Epithelial cell of esophagus (primary cell): ENCODE measurements around the gene CDK3.
A peak's percentile ranks its signal among the peaks of the same experiment; 100 is the strongest.

Experiments
- DNase-seq: peaks from one replicate; pipeline ENCODE4 v3.0.0; 2010; ENCODE audit warnings: low read depth
- H3K4me3 ChIP-seq: 2 replicates; pipeline ENCODE4 v1.5.1; 2011; ENCODE audit warnings: mild to moderate bottlenecking, low read length, control low read depth
- TF ChIP-seq, protein P1 (sequence below): IDR thresholded peaks from 2 replicates; pipeline ENCODE4 v1.5.1; 2011; ENCODE audit warnings: low read depth, mild to moderate bottlenecking, low read length, control low read depth, inconsistent platforms; ENCODE audit not compliant: insufficient read depth; ENCODE audit errors: missing control alignments

The CDK3 gene

DNA sequence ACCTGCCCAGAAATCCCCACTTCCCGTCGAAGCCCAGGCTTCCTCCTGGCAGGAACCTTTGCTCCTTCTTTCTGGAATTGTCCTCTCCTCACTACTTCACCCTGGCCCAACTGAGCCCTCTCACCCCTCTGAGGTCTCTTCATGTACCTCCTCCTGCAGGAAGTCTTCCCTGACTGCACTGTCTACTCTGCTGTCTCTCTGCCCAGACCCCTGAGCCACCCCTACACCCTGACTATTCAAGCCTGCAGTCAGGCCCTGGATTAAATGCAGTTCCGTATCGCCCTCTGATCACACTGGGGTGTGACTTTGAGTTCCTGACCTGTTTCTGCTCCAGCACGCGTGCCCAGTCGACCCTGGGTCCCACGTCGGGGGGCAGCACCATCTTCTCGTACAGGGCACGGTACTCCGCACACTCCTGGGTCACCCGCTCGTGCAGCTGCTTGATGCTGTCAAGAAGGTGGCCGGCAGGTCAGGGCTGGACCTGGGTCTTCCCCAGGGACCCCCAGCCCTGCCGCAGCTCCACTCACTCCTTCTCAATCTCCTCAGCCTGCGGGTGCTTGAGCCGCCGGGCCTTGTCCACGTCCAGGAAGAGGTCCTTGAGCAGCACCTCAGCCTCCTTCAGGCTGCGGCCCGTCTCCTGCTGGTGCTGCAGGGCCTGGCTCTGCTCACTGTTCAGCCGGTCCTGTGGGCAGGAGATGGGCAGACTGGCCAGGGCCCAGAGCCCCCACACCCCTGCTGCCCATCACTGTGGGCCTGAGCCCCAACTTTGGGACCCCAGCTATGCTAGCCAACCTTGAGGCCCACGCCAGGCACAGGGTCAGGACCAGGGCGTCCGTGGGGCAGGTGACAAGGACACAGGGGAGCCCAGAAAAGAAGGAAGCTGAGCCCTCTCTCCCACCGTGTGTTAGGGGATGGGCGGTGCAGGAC is 22.6 kb downstream of the CDK3 start:
- no peak overlapping the region for H3K4me3 ChIP-seq
- no peak for DNase-seq
- TF ChIP-seq, protein P1, sequence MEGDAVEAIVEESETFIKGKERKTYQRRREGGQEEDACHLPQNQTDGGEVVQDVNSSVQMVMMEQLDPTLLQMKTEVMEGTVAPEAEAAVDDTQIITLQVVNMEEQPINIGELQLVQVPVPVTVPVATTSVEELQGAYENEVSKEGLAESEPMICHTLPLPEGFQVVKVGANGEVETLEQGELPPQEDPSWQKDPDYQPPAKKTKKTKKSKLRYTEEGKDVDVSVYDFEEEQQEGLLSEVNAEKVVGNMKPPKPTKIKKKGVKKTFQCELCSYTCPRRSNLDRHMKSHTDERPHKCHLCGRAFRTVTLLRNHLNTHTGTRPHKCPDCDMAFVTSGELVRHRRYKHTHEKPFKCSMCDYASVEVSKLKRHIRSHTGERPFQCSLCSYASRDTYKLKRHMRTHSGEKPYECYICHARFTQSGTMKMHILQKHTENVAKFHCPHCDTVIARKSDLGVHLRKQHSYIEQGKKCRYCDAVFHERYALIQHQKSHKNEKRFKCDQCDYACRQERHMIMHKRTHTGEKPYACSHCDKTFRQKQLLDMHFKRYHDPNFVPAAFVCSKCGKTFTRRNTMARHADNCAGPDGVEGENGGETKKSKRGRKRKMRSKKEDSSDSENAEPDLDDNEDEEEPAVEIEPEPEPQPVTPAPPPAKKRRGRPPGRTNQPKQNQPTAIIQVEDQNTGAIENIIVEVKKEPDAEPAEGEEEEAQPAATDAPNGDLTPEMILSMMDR = no peak

DNA sequence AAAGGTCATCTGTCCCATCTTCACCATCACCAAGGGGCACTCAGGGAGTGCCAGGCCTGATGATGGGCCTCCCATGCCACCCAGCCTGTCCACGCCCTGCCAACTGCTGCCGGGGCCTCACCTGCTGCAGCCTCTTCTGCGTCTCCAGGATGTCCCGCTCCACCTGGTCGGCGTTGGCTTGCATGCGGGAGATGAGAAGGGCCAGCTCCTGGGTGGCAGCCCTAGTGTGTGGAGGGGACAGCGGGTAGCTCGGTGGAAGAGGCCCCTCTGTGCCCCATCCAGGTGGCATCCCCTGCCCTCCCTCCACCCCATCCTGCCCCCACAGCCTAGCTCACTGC is 23.2 kb downstream of the CDK3 start:
- TF ChIP-seq, protein P1 = no peak
- H3K4me3 ChIP-seq = no peak overlapping the region
- DNase-seq = no peak

DNA sequence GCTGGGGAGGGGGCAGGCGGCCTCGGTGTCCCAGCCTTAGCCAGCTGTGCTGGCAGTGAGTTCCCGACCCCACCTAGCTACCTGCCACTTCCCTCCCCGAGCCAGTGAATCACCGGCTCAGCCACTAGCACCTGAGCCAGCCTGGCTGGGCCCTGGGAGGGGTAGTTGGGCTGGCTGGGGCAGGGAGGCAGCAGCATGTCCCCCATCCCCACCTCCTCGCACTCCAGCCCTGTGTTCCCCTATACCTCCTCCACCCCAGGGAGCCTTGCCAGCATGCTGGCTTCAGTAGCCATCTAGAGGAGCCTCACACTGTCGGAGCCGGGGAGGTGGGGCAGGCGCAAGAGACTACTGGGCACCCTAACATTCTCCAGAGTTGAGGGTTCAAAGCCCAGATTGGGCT is 23.7 kb downstream of the CDK3 start:
- DNase-seq = peak; percentile 28
- TF ChIP-seq, protein P1 = no peak

DNA sequence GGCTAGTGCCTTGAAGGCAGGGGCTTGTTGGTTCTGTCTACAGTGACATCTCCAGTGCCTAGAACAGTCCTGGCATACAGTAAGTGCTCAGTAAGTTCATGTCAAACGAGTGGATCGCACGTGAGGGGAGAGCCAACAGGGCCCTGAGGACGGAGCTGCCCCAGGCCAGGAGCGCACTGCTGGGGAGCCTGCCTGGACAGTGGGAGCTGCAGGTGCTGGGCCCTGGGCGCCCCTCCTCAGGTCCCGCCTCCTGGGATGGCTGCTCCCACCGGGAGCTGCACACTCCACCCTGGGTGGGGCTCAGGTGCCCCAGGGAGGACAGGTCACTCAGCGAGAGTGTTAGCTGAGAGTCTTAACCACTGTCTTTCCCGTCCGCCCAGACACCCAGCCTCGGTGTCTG is 24.6 kb downstream of the CDK3 start:
- H3K4me3 ChIP-seq = peak overlapping the region; percentile 73
- TF ChIP-seq, protein P1 = no peak
- no peak for DNase-seq

More for the DNA sequence above, 23.7 kb downstream of the CDK3 start:
- H3K4me3 ChIP-seq = no peak overlapping the region

DNA sequence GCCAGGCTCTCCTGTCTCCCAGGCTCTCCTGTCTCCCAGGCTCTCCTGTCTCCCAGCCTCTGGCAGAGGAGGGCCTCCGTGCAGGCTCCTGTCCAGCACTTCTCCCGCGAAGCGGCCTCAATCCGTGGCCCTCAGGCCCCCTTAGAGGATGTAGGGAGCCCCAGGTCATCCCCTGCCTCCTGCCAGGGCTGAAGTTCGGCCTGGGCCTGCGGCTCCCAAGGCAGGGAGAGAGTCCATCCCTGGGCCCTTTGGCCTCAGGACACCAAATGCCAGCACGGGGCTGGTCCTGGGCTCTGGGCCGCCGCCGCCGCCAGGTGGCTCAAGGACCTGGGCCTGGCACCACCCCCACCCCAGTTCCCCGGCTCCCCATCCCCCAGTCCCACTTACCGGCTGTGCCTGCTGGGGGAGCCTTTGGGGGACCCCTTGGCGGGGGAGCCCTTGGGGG is 26.1 kb downstream of the CDK3 start:
- peak; percentile 24 for DNase-seq
- TF ChIP-seq, protein P1 = no peak
- peak overlapping the region; percentile 73 for H3K4me3 ChIP-seq

DNA sequence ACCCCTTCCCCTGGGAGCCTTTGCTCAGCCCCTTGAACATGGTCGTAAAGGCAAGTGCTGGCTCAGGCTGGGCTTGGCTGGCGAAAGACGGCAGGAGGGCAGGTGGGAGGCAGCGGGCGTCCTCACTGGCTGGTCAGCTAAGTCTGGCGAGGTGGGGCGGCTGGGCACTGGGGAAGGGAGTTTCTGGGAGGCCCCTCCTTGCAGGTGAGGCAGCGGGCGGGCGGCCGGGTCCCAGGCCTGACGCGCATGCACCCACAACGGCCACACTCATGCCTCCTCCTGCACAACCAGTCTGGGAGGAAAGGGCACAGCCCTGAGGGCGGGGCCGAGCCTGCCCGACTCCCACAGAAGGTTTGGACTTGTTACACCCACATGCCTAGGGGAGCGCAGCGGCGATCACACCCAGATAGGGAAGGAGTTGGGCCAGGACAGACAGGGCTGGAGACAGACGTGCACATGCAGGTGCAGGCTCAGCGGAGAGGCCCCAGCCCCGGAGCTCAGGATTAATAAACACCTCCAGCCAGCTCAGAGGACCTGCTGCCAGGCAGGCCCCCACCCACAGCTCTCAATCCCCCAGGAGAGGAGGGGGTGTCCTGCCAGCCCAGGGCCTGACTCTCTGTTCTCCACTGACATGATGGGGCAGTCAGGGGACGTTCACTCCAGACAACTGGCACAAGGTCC is 26.6 kb downstream of the CDK3 start, which contains the start of gene EVPL:
TSS of gene EVPL (minus strand) at position 148 of the 681 bp plus-strand sequence. CDS start at position 40, 108 bp downstream.
- peak within 1 kb of the TSS; percentile 73 for H3K4me3 ChIP-seq

More for the DNA sequence above, 26.6 kb downstream of the CDK3 start, which contains the start of gene EVPL:
- DNase-seq = peak; percentile 98
- TF ChIP-seq, protein P1 = no peak
